Right atrium auricular region (tissue), 2 donors: Measurements from ENCODE around the gene ALOX12. TPM values are rescaled to one million over a fixed set of nuclear protein-coding genes. Genes with fewer than 3 reads are reported as not detected.

Experiments used
- DNase-seq: peaks from one replicate; pipeline ENCODE4 v3.0.0-alpha.2; 2019; ENCODE audit warnings: low spot score
- H3K27ac ChIP-seq, 2 donors: fragments of 200-600 bp; sonication (generic); 1 replicate in 1 of 2; 2 replicates in 1 of 2; pipeline ENCODE4 v1.5.1; 2016 to 2019
- H3K27me3 ChIP-seq, 2 donors: fragments of 200-600 bp; sonication (generic); one replicate each; pipeline versions ENCODE4 v1.5.1 to v1.6.0; 2017 to 2019
- H3K36me3 ChIP-seq: fragments of 200-600 bp; sonication (generic); one replicate; pipeline ENCODE4 v1.5.1; 2016
- H3K4me1 ChIP-seq, 2 donors: fragments of 200-600 bp; sonication (generic); one replicate each; pipeline versions ENCODE4 v1.5.1 to v1.6.0; 2017 to 2019
- H3K4me3 ChIP-seq, 2 donors: fragments of 200-600 bp; sonication (generic); 1 replicate in 1 of 2; 2 replicates in 1 of 2; pipeline ENCODE4 v1.5.1; 2017 to 2019; ENCODE audit warnings: mild to moderate bottlenecking in 1 of 2, moderate library complexity in 1 of 2
- H3K9me3 ChIP-seq, 2 donors: fragments of 200-600 bp; sonication (generic); one replicate each; pipeline ENCODE4 v1.5.1; 2019
- CTCF ChIP-seq, 2 donors: fragments of 200-600 bp; sonication (generic); IDR thresholded peaks; one replicate each; pipeline ENCODE4 v1.5.1; 2019; ENCODE audit warnings: antibody characterized with exemption in 2 of 2
- total RNA-seq, 2 donors: library from RNA; depleted of rRNA; stranded (reverse); fragments of >200 nt; gene quantifications; one replicate each; pipeline ENCODE4 v1.1.0, GENCODE V29; 2016

The ALOX12 gene
- total RNA-seq, 2 donors from 2014 or later = 0.47 TPM; not detected in 1

- TF ChIP-seq CTCF (IDR thresholded peaks at IDR 0.05) = peak; percentile 43 to 76
- no peak overlapping the region for H3K27ac ChIP-seq
- no peaks in the 10 kb centered on the region for H3K27me3 ChIP-seq
- no peak overlapping the region for H3K4me3 ChIP-seq
- no peaks in the 10 kb centered on the region for H3K9me3 ChIP-seq
- peaks cover 16% of the 10 kb centered on the region for H3K36me3 ChIP-seq
- DNase-seq = no peak
- peaks cover 0 to 3% of the 10 kb centered on the region in 2 donors for H3K4me1 ChIP-seq
Measured at GRCh38 chr17:7004398-7005253, 8.8 kb downstream of the ALOX12 start.

- H3K4me3 ChIP-seq = no peak overlapping the region
- H3K27ac ChIP-seq = no peak overlapping the region
- H3K36me3 ChIP-seq = peaks cover 16% of the 10 kb centered on the region
- no peaks in the 10 kb centered on the region for H3K9me3 ChIP-seq
- no peak for TF ChIP-seq CTCF (IDR thresholded peaks at IDR 0.05)
- peaks cover 0 to 13% of the 10 kb centered on the region in 2 donors for H3K4me1 ChIP-seq
- DNase-seq = no peak
- no peaks in the 10 kb centered on the region for H3K27me3 ChIP-seq
Measured at GRCh38 chr17:7005716-7006115, 9.9 kb downstream of the ALOX12 start.

- no peaks in the 10 kb centered on the region for H3K9me3 ChIP-seq
- peaks cover 0 to 24% of the 10 kb centered on the region in 2 donors for H3K4me1 ChIP-seq
- no peak for TF ChIP-seq CTCF (IDR thresholded peaks at IDR 0.05)
- peaks cover 3% of the 10 kb centered on the region for H3K36me3 ChIP-seq
- no peak overlapping the region for H3K4me3 ChIP-seq
- no peak overlapping the region for H3K27ac ChIP-seq
- DNase-seq = no peak
- H3K27me3 ChIP-seq = no peaks in the 10 kb centered on the region
Measured at GRCh38 chr17:7007143-7007542, 11.3 kb downstream of the ALOX12 start.

GRCh38 chr17:7010523-7010922, 14.7 kb downstream of the ALOX12 start:
- TF ChIP-seq CTCF (IDR thresholded peaks at IDR 0.05) = no peak
- H3K27me3 ChIP-seq = no peaks in the 10 kb centered on the region
- H3K36me3 ChIP-seq = no peaks in the 10 kb centered on the region
- no peak overlapping the region for H3K4me3 ChIP-seq
- no peak overlapping the region for H3K27ac ChIP-seq
- H3K9me3 ChIP-seq = no peaks in the 10 kb centered on the region
- H3K4me1 ChIP-seq = peaks cover 0 to 42% of the 10 kb centered on the region in 2 donors
- no peak for DNase-seq

GRCh38 chr17:7011415-7011814, 15.6 kb downstream of the ALOX12 start:
- peak overlapping the region; percentile 93 to 97 for H3K27ac ChIP-seq
- no peaks in the 10 kb centered on the region for H3K9me3 ChIP-seq
- TF ChIP-seq CTCF (IDR thresholded peaks at IDR 0.05) = no peak
- H3K27me3 ChIP-seq = no peaks in the 10 kb centered on the region
- peaks cover 1% of the 10 kb centered on the region for H3K36me3 ChIP-seq
- H3K4me1 ChIP-seq = peaks cover 0 to 51% of the 10 kb centered on the region in 2 donors
- peak overlapping the region; percentile 72 to 95 for H3K4me3 ChIP-seq
- no peak for DNase-seq
